Loucy (cell line): ENCODE results near the gene ZNF438.

ENCODE experiments used
- EZH2phosphoT487 ChIP-seq: fragments of 200-600 bp; IDR thresholded peaks from 2 replicates; pipeline ENCODE4 v1.6.1; 2018; ENCODE audit warnings: antibody characterized with exemption, mild to moderate bottlenecking, moderate library complexity, borderline replicate concordance
- TF ChIP-seq, protein P1 (sequence below): fragments of 200-600 bp; sonication (generic); conservative IDR thresholded peaks from 2 replicates; pipeline ENCODE4 v1.5.1; 2014; ENCODE audit warnings: mild to moderate bottlenecking, antibody characterized with exemption, low read length

DNA sequence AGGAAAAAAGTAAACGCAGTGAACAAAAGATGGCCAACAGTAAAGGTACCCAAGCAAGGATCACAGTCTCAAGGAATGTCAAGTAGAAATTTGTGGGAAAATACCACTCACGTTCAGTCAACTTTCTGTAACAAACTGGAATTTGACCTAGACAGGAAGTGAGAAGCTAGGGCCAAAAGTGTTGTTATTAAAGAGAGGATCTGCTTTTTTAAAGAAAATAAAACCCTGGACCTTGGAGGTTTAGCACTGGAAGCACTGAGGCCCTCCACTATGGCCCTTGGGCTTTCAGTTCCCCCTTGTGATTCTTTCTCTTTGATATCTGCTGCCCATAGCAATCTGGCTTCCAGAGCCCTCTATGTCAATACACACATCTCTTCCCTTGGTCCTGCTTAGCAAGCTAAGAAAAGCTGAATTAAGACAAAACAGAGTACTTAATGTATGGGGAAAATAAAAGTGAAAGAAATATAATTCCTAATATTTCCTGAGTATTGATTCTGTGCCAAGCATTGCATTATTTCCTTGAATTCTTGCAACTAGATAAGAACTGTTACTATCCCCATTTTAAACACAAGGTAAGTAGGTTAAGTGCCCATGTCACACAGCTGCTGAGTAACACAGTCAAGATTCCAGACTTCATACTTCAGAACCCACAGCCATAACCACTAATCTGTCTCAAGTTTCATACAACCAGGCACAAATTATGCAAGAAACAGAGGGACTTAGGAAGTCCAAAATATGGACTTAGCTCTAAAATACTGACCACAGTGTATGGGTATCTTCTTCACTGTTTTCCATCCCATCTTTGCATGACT lies 2.6 kb upstream of the ZNF438 start:
- TF ChIP-seq, protein P1, sequence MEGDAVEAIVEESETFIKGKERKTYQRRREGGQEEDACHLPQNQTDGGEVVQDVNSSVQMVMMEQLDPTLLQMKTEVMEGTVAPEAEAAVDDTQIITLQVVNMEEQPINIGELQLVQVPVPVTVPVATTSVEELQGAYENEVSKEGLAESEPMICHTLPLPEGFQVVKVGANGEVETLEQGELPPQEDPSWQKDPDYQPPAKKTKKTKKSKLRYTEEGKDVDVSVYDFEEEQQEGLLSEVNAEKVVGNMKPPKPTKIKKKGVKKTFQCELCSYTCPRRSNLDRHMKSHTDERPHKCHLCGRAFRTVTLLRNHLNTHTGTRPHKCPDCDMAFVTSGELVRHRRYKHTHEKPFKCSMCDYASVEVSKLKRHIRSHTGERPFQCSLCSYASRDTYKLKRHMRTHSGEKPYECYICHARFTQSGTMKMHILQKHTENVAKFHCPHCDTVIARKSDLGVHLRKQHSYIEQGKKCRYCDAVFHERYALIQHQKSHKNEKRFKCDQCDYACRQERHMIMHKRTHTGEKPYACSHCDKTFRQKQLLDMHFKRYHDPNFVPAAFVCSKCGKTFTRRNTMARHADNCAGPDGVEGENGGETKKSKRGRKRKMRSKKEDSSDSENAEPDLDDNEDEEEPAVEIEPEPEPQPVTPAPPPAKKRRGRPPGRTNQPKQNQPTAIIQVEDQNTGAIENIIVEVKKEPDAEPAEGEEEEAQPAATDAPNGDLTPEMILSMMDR = no peak
- no peak for TF ChIP-seq EZH2phosphoT487
